Ovary (tissue), 3 donors: ENCODE results near the gene ZNF639.

Experiments
- CTCF ChIP-seq, 3 donors: fragments of 450-650 bp in 2 of 3; fragments of 200-600 bp in 1 of 3; IDR thresholded peaks; one replicate each; pipeline versions ENCODE4 v1.5.1 to v1.8.0; 2016 to 2022; ENCODE audit warnings: antibody characterized with exemption in 3 of 3, mild to moderate bottlenecking in 1 of 3
- EP300 ChIP-seq: sonication (generic); formaldehyde crosslinking; IDR thresholded peaks from one replicate; pipeline ENCODE4 v1.6.1; 2017; ENCODE audit warnings: antibody characterized with exemption
- POLR2A ChIP-seq: fragments of 450-650 bp; IDR thresholded peaks from one replicate; pipeline ENCODE4 v1.6.1; 2017; ENCODE audit warnings: antibody characterized with exemption, mild to moderate bottlenecking, moderate library complexity
- donor health status: DM: no; HTN: no; CAD: no.

GRCh38 chr3:179297971-179298725 lies 24.7 kb upstream of the ZNF639 start:
- TF ChIP-seq CTCF (IDR thresholded peaks at IDR 0.05) (no peak), POLR2A (no peak), EP300 (no peak)
